GM23338 (cell line): ENCODE data around the gene DHX32. TPM values are rescaled to one million over a fixed set of nuclear protein-coding genes. Genes with fewer than 3 reads are reported as not detected.

Source experiments
- ATAC-seq: fragments of 200-7000 bp; cut with Tn5 transposase; 3 replicates; pipeline ENCODE4 v1.9.1; 2020
- DNase-seq: peaks from one replicate; pipeline ENCODE4 v3.0.0-alpha.2; 2015; ENCODE audit warnings: low spot score
- H2AFZ ChIP-seq: fragments of 200-600 bp; sonication (generic); 2 replicates; pipeline ENCODE4 v1.8.0; 2016; ENCODE audit warnings: antibody characterized with exemption, mild to moderate bottlenecking, moderate library complexity
- H3F3A ChIP-seq: fragments of 200-600 bp; sonication (generic); replicated peaks from 2 replicates; pipeline ENCODE4 v1.8.0; 2017; ENCODE audit warnings: antibody characterized with exemption, mixed run types, low read depth
- H3K27ac ChIP-seq: fragments of 200-600 bp; sonication (generic); 2 replicates; pipeline ENCODE4 v1.6.1; 2016; ENCODE audit warnings: low read depth
- H3K27me3 ChIP-seq: fragments of 200-600 bp; sonication (generic); 2 replicates; pipeline ENCODE4 v1.8.0; 2016; ENCODE audit warnings: mild to moderate bottlenecking, mixed run types, moderate library complexity; ENCODE audit not compliant: insufficient read depth
- H3K36me3 ChIP-seq: fragments of 200-600 bp; sonication (generic); 2 replicates; pipeline ENCODE4 v1.8.0; 2016; ENCODE audit warnings: mild to moderate bottlenecking; ENCODE audit not compliant: insufficient read depth
- H3K4me1 ChIP-seq: fragments of 200-600 bp; sonication (generic); 2 replicates; pipeline ENCODE4 v1.8.0; 2016; ENCODE audit warnings: mild to moderate bottlenecking, moderate library complexity; ENCODE audit not compliant: insufficient read depth
- H3K4me2 ChIP-seq: fragments of 200-600 bp; sonication (generic); 2 replicates; pipeline ENCODE4 v1.7.1; 2017; ENCODE audit warnings: mixed run types
- H3K4me3 ChIP-seq: fragments of 200-600 bp; sonication (generic); 2 replicates; pipeline ENCODE4 v1.6.1; 2016; ENCODE audit warnings: mixed run types
- H3K79me2 ChIP-seq: fragments of 200-600 bp; sonication (generic); replicated peaks from 2 replicates; pipeline ENCODE4 v1.8.0; 2017; ENCODE audit warnings: mild to moderate bottlenecking; ENCODE audit not compliant: insufficient read depth
- H3K9me2 ChIP-seq: fragments of 200-600 bp; sonication (generic); 2 replicates; pipeline ENCODE4 v1.8.0; 2017; ENCODE audit not compliant: insufficient read depth
- H4K20me1 ChIP-seq: fragments of 200-600 bp; sonication (generic); replicated peaks from 2 replicates; pipeline ENCODE4 v1.8.0; 2017; ENCODE audit warnings: mild to moderate bottlenecking; ENCODE audit not compliant: insufficient read depth
- H3K27ac Mint-ChIP-seq: 2 replicates; pipeline ENCODE4 v1.8.0; 2020; ENCODE audit warnings: inconsistent platforms, mild to moderate bottlenecking, moderate library complexity, mixed read lengths
- H3K27me3 Mint-ChIP-seq: 3 replicates; pipeline ENCODE4 v1.8.0; 2022; ENCODE audit warnings: low read depth, mild to moderate bottlenecking, moderate library complexity, mixed read lengths, inconsistent platforms; ENCODE audit not compliant: insufficient read depth, poor library complexity
- H3K36me3 Mint-ChIP-seq: 3 replicates; pipeline ENCODE4 v1.8.0; 2021; ENCODE audit warnings: low read depth, mild to moderate bottlenecking, inconsistent platforms, moderate library complexity, mixed read lengths
- H3K4me1 Mint-ChIP-seq: 3 replicates; pipeline ENCODE4 v1.8.0; 2020; ENCODE audit warnings: mild to moderate bottlenecking, inconsistent platforms, mixed read lengths
- H3K4me3 Mint-ChIP-seq: 3 replicates; pipeline ENCODE4 v1.8.0; 2021; ENCODE audit warnings: moderate library complexity, mild to moderate bottlenecking, inconsistent platforms, mixed read lengths
- H3K9me3 Mint-ChIP-seq: 3 replicates; pipeline ENCODE4 v1.8.0; 2020; ENCODE audit warnings: moderate library complexity, mild to moderate bottlenecking, inconsistent platforms, mixed read lengths
- EZH2 ChIP-seq: fragments of 200-600 bp; sonication (generic); IDR thresholded peaks from one replicate; pipeline ENCODE4 v1.8.0; 2017; ENCODE audit warnings: antibody characterized with exemption, mild to moderate bottlenecking, low read depth; ENCODE audit not compliant: unreplicated experiment
- POLR2AphosphoS5 ChIP-seq: IDR thresholded peaks from 2 replicates; pipeline ENCODE4 v1.6.1; 2016; ENCODE audit warnings: antibody characterized with exemption, low read depth
- ZNF114 ChIP-seq: fragments of 250-450 bp; sonication (Bioruptor Pico); IDR thresholded peaks from 2 replicates; pipeline ENCODE4 v1.5.0; 2020; ENCODE audit warnings: mild to moderate bottlenecking, moderate library complexity
- ZNF331 ChIP-seq: fragments of 250-450 bp; sonication (Bioruptor Pico); IDR thresholded peaks from 2 replicates; pipeline ENCODE4 v1.5.0; 2020; ENCODE audit warnings: low read depth, mild to moderate bottlenecking, moderate library complexity
- ZNF462 ChIP-seq: fragments of 250-450 bp; sonication (Bioruptor Pico); IDR thresholded peaks from 2 replicates; pipeline ENCODE4 v1.5.0; 2020; ENCODE audit warnings: mild to moderate bottlenecking, moderate library complexity
- polyA plus RNA-seq: library from polyadenylated mRNA; unstranded; fragments of >200 nt; fragmentation: Nextera tagmentation; extraction: Ambion mirVana; gene quantifications from 2 replicates; pipeline ENCODE4 v1.2.1, GENCODE V29; 2016
- total RNA-seq: library from RNA; depleted of rRNA; stranded (reverse); fragments of >200 nt; shearing (Covaris generic); gene quantifications from 2 replicates; pipeline ENCODE4 v1.2.3, GENCODE V29; 2014

The DHX32 gene
- total and polyA plus RNA-seq, 2 experiments from 2014 or later: 9.5 to 21.6 TPM

- no peak overlapping the region for H3K4me2 ChIP-seq
- no peaks in the 10 kb centered on the region for H3K36me3 ChIP-seq
- Mint-ChIP-seq H3K9me3 (peaks cover 3% of the 10 kb centered on the region), H3K4me1 (peaks cover 5% of the 10 kb centered on the region), H3K36me3 (no peaks in the 10 kb centered on the region), H3K27ac (no peak overlapping the region), H3K4me3 (no peak overlapping the region), H3K27me3 (no peaks in the 10 kb centered on the region)
- TF ChIP-seq EZH2 (no peak), ZNF462 (CRISPR knock-in tag) (no peak)
- no peaks in the 10 kb centered on the region for H3K79me2 ChIP-seq
- H3K4me1 ChIP-seq: peaks cover 4% of the 10 kb centered on the region
- H3K4me3 ChIP-seq: no peak overlapping the region
- no peak overlapping the region for H2AFZ ChIP-seq
- H4K20me1 ChIP-seq: no peaks in the 10 kb centered on the region; the same call in 1 of the 2 replicates
- ATAC-seq (no peak), DNase-seq (no peak)
- H3K27ac ChIP-seq: no peak overlapping the region
- no peaks in the 10 kb centered on the region for H3F3A ChIP-seq
- H3K27me3 ChIP-seq: no peaks in the 10 kb centered on the region
- H3K9me2 ChIP-seq: no peaks in the 10 kb centered on the region
Observed at GRCh38 chr10:125886914-125887512, 5.9 kb upstream of the DHX32 start.

GRCh38 chr10:125883211-125883610 is 2.1 kb upstream of the DHX32 start:
- Histone ChIP-seq H3F3A (no peaks in the 10 kb centered on the region), H4K20me1 (no peaks in the 10 kb centered on the region; the same call in 1 of the 2 replicates), H3K4me2 (no peak overlapping the region), H3K9me2 (no peaks in the 10 kb centered on the region), H2AFZ (no peak overlapping the region), H3K79me2 (no peaks in the 10 kb centered on the region), H3K4me1 (peaks cover 20% of the 10 kb centered on the region), H3K36me3 (no peaks in the 10 kb centered on the region), H3K4me3 (no peak overlapping the region), H3K27me3 (no peaks in the 10 kb centered on the region), H3K27ac (no peak overlapping the region)
- peaks cover 18% of the 10 kb centered on the region; the same call in 2 of the 3 replicates for H3K36me3 Mint-ChIP-seq
- H3K9me3 Mint-ChIP-seq: peaks cover 6% of the 10 kb centered on the region; the same call in 2 of the 3 replicates
- ATAC-seq (no peak), DNase-seq (no peak)
- no peak overlapping the region for H3K4me3 Mint-ChIP-seq
- H3K27me3 Mint-ChIP-seq: peaks cover 6% of the 10 kb centered on the region
- no peak overlapping the region for H3K27ac Mint-ChIP-seq
- H3K4me1 Mint-ChIP-seq: peaks cover 29% of the 10 kb centered on the region
- TF ChIP-seq ZNF462 (CRISPR knock-in tag) (no peak), ZNF331 (CRISPR knock-in tag) (no peak), ZNF114 (CRISPR knock-in tag) (no peak), POLR2AphosphoS5 (no peak)
